PC-3 (cell line): ENCODE data around the gene TIMP3. TPM values are rescaled to one million over a fixed set of nuclear protein-coding genes. Genes with fewer than 3 reads are reported as not detected.

Source experiments
- ATAC-seq: fragments of 200-7000 bp; cut with Tn5 transposase; 2 replicates; pipeline ENCODE4 v1.9.1; 2020; ENCODE audit warnings: mild to moderate bottlenecking, moderate library complexity
- BruUV-seq: library from RNA; stranded (reverse); fragments of 400-500 nt; replicated peaks from 2 replicates; lab custom pipeline; 2021; lab: Mats Ljungman, UMichigan
- CTCF ChIA-PET: fragments of 300-600 bp; sonication (Branson Sonifier 250); formaldehyde crosslinking; loops from one replicate; lab custom pipeline; 2022; ENCODE audit warnings: antibody characterized with exemption; lab: Charles Lee
- POLR2A ChIA-PET: fragments of 300-600 bp; sonication (Branson Sonifier 250); formaldehyde crosslinking; loops from one replicate; lab custom pipeline; 2022; ENCODE audit warnings: antibody characterized with exemption; ENCODE audit not compliant: unreplicated experiment; lab: Charles Lee
- DNase-seq: peaks from one replicate; pipeline ENCODE4 v3.0.0-alpha.2; 2015
- H2AFZ ChIP-seq: fragments of 300-600 bp; sonication (generic); 2 replicates; pipeline ENCODE4 v1.6.0; 2016; ENCODE audit warnings: antibody characterized with exemption, low read length
- H3F3A ChIP-seq: fragments of 300-600 bp; sonication (generic); one replicate; pipeline ENCODE4 v1.6.0; 2017; ENCODE audit warnings: antibody characterized with exemption, low read length, control low read depth, mild to moderate bottlenecking; ENCODE audit not compliant: unreplicated experiment
- H3K27ac ChIP-seq: fragments of 300-600 bp; sonication (generic); 2 replicates; pipeline ENCODE4 v1.5.1; 2016; ENCODE audit warnings: mild to moderate bottlenecking, low read length
- H3K27me3 ChIP-seq: fragments of 300-600 bp; sonication (generic); 2 replicates; pipeline ENCODE4 v1.6.1; 2016; ENCODE audit warnings: low read length, mixed read lengths
- H3K36me3 ChIP-seq: fragments of 300-600 bp; sonication (generic); 2 replicates; pipeline ENCODE4 v1.6.1; 2016; ENCODE audit warnings: low read depth, mixed run types, low read length, mixed read lengths
- H3K4me1 ChIP-seq: fragments of 300-600 bp; sonication (generic); 2 replicates; pipeline ENCODE4 v1.5.1; 2016; ENCODE audit warnings: low read length; ENCODE audit not compliant: insufficient read depth
- H3K4me2 ChIP-seq: fragments of 300-600 bp; sonication (generic); 2 replicates; pipeline ENCODE4 v1.6.0; 2016; ENCODE audit warnings: low read length
- H3K4me3 ChIP-seq: fragments of 300-600 bp; sonication (generic); 2 replicates; pipeline ENCODE4 v1.5.1; 2016; ENCODE audit warnings: mild to moderate bottlenecking, low read length, mixed read lengths
- H3K79me2 ChIP-seq: fragments of 300-600 bp; sonication (generic); 2 replicates; pipeline ENCODE4 v1.6.1; 2017; ENCODE audit warnings: low read length, mixed read lengths
- H3K9ac ChIP-seq: fragments of 300-600 bp; sonication (generic); 2 replicates; pipeline ENCODE4 v1.6.0; 2016; ENCODE audit warnings: mild to moderate bottlenecking, low read length
- H3K9me2 ChIP-seq: fragments of 300-600 bp; sonication (generic); replicated peaks from 2 replicates; pipeline ENCODE4 v1.6.1; 2016; ENCODE audit warnings: mixed run types, low read length, mixed read lengths
- H3K9me3 ChIP-seq: fragments of 300-600 bp; sonication (generic); 2 replicates; pipeline ENCODE4 v1.6.1; 2016; ENCODE audit warnings: low read length, mixed read lengths
- H4K20me1 ChIP-seq: fragments of 300-600 bp; sonication (generic); 2 replicates; pipeline ENCODE4 v1.6.1; 2016; ENCODE audit warnings: low read length, mixed read lengths
- EZH2 ChIP-seq: fragments of 300-600 bp; sonication (generic); IDR thresholded peaks from one replicate; pipeline ENCODE4 v1.6.1; 2017; ENCODE audit warnings: antibody characterized with exemption, mild to moderate bottlenecking, low read length; ENCODE audit not compliant: unreplicated experiment
- EZH2phosphoT487 ChIP-seq: fragments of 300-600 bp; sonication (generic); IDR thresholded peaks from 2 replicates; pipeline ENCODE4 v1.6.1; 2018; ENCODE audit warnings: mild to moderate bottlenecking, antibody characterized with exemption, low read length, borderline replicate concordance
- intact Hi-C: fragments of 100-400 bp; cut with micrococcal nuclease; formaldehyde crosslinking; loops from 2 replicates; pipeline ENCODE4 v1.9.0; 2023
- total RNA-seq: library from RNA; depleted of rRNA; stranded (reverse); fragments of >200 nt; gene quantifications from 2 replicates; pipeline ENCODE4 v1.2.3, GENCODE V29; 2014
- TF ChIP-seq, protein P1 (sequence below): fragments of 300-600 bp; sonication (generic); conservative IDR thresholded peaks from 2 replicates; pipeline ENCODE4 v1.5.1; 2017; ENCODE audit warnings: antibody characterized with exemption, low read depth, mild to moderate bottlenecking, low read length

TIMP3 gene
- total RNA-seq, 1 experiment from 2014 or later: not detected

DNA sequence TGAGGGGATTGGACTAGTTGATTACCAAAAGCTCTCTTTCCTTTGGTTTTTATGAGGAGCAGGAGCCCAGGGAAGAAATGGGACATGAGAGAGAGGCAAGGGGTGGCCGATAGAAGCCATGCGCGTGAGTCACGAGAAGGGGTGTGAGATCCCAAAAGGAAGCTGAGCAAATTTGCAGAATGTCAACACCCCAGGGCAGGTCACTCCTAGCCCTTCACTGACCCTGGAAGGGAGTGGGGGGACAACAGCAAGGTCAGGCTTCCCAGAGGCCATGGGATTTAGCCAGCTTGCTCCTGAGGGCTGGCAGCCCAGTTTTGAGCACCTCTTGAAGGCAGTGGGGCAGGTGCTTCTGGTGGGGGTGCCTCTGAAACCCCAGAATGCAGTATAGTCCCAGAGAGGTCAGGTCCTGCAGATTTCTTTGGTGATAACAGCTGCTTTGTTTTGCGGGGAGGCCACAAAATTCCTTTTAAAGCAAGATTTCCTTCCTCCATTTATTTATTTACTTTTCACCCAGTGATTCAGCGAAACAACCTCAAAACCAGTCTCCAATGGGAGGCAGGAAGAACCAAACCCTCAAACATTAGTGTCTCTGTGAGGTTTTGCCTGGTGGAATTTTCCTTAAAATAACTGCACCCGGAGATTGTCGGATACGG lies 40.1 kb upstream of the TIMP3 start:
- no TSS peak for BruUV-seq
- no peaks in the 10 kb centered on the region for H3K4me1 ChIP-seq
- no peaks in the 10 kb centered on the region for H4K20me1 ChIP-seq
- H3K27me3 ChIP-seq: no peaks in the 10 kb centered on the region
- no peaks in the 10 kb centered on the region for H3K9me2 ChIP-seq
- DNase-seq (no peak), ATAC-seq (no peak)
- ChIA-PET CTCF (no interaction called here), POLR2A (no interaction called here)
- H3F3A ChIP-seq: no peaks in the 10 kb centered on the region
- no peak overlapping the region for H3K4me2 ChIP-seq
- no peaks in the 10 kb centered on the region for H3K9me3 ChIP-seq
- H3K4me3 ChIP-seq: no peak overlapping the region
- TF ChIP-seq, protein P1, sequence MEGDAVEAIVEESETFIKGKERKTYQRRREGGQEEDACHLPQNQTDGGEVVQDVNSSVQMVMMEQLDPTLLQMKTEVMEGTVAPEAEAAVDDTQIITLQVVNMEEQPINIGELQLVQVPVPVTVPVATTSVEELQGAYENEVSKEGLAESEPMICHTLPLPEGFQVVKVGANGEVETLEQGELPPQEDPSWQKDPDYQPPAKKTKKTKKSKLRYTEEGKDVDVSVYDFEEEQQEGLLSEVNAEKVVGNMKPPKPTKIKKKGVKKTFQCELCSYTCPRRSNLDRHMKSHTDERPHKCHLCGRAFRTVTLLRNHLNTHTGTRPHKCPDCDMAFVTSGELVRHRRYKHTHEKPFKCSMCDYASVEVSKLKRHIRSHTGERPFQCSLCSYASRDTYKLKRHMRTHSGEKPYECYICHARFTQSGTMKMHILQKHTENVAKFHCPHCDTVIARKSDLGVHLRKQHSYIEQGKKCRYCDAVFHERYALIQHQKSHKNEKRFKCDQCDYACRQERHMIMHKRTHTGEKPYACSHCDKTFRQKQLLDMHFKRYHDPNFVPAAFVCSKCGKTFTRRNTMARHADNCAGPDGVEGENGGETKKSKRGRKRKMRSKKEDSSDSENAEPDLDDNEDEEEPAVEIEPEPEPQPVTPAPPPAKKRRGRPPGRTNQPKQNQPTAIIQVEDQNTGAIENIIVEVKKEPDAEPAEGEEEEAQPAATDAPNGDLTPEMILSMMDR: no peak
- no peak for TF ChIP-seq EZH2phosphoT487
- TF ChIP-seq EZH2: no peak
- no peaks in the 10 kb centered on the region for H3K36me3 ChIP-seq
- H2AFZ ChIP-seq: no peak overlapping the region
- no peaks in the 10 kb centered on the region for H3K79me2 ChIP-seq
- intact Hi-C loops: no loop called here
- H3K27ac ChIP-seq: no peak overlapping the region
- H3K9ac ChIP-seq: no peak overlapping the region

DNA sequence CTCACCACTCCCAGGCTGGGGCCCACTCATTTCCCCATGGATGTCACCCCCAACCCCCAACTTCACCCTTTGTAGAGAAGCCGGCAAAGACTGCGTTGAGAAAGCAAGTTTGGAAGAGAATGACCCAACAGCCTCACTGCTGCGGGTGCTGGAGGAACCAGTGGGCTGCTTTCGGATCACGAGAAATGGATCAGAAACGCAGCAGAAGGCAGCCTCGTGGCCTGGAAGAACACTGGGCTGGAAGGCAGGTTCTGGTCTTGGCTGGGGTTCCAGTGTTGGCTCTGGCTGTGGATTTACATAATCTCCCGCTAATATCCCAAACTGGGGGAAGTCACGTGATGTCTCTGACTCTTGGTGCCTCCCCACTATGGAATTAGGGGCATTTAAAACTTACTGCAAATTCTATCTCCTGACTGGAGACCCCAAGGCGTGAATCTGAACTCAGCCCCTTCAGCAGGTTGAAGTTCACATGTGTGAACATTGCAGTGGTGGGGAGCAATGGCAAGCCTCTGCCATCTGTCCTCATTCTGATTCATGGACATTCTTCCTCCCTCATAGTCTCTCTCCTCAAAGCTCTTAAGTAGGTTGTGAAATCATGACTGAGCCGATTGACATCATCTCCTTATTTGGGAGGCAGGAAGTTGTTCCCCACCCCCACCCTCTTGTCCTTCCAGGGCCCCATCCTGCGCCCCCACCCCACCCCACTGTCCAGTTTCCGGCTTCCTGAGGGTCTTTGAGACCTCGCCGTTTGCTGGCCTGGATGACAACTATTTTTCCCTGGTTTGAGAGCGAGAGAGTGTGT lies 37.0 kb upstream of the TIMP3 start:
- Histone ChIP-seq H3K27ac (no peak overlapping the region), H3K4me3 (no peak overlapping the region), H3K9ac (no peak overlapping the region), H4K20me1 (no peaks in the 10 kb centered on the region), H3F3A (no peaks in the 10 kb centered on the region), H3K27me3 (no peaks in the 10 kb centered on the region), H3K4me2 (no peak overlapping the region), H3K36me3 (no peaks in the 10 kb centered on the region), H3K9me3 (no peaks in the 10 kb centered on the region), H3K9me2 (no peaks in the 10 kb centered on the region), H3K4me1 (no peaks in the 10 kb centered on the region), H3K79me2 (no peaks in the 10 kb centered on the region), H2AFZ (no peak overlapping the region)
- POLR2A ChIA-PET: no interaction called here
- no peak for DNase-seq
- no TSS peak for BruUV-seq
- intact Hi-C loops: no loop called here
- no peak for ATAC-seq
- CTCF ChIA-PET: no interaction called here
- TF ChIP-seq EZH2phosphoT487: no peak
- TF ChIP-seq, protein P1: no peak
- TF ChIP-seq EZH2: no peak

DNA sequence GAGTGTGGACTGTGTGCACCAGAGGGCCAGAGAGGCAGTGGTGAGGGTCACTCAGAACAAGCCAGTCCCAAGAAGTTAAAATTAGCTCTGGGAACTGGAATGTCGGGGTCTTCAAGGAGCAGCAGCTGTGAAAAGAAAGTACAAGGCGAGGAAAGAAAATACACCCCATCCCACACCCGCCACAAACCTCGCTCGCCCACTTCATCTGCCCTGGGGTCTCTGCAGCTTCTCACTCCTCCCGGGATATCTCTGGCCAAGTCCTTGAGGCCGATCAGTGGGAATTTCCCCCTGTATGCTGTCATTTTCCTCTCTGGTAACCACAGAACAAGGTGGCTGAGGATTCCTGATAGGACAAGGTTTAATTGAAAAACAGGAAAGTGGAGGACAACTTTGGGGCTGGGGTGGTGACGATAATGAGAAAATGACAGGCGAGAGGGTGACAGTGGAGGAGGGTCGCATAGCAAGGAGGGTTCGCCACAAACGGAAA lies 36.3 kb upstream of the TIMP3 start:
- intact Hi-C loops: no loop called here
- Histone ChIP-seq H3K9me2 (no peaks in the 10 kb centered on the region), H2AFZ (no peak overlapping the region), H3K27ac (no peak overlapping the region), H3K4me2 (no peak overlapping the region), H3K9me3 (no peaks in the 10 kb centered on the region), H3K36me3 (no peaks in the 10 kb centered on the region), H3K79me2 (no peaks in the 10 kb centered on the region), H3K27me3 (no peaks in the 10 kb centered on the region), H4K20me1 (no peaks in the 10 kb centered on the region), H3K9ac (no peak overlapping the region), H3K4me3 (no peak overlapping the region), H3K4me1 (no peaks in the 10 kb centered on the region), H3F3A (no peaks in the 10 kb centered on the region)
- ChIA-PET CTCF (no interaction called here), POLR2A (no interaction called here)
- ATAC-seq (no peak), DNase-seq (no peak)
- TF ChIP-seq EZH2 (no peak), EZH2phosphoT487 (no peak)
- TF ChIP-seq, protein P1: no peak
- BruUV-seq: no TSS peak
